ENCODE measurements around the gene FADS1.

FADS1 gene

DNA sequence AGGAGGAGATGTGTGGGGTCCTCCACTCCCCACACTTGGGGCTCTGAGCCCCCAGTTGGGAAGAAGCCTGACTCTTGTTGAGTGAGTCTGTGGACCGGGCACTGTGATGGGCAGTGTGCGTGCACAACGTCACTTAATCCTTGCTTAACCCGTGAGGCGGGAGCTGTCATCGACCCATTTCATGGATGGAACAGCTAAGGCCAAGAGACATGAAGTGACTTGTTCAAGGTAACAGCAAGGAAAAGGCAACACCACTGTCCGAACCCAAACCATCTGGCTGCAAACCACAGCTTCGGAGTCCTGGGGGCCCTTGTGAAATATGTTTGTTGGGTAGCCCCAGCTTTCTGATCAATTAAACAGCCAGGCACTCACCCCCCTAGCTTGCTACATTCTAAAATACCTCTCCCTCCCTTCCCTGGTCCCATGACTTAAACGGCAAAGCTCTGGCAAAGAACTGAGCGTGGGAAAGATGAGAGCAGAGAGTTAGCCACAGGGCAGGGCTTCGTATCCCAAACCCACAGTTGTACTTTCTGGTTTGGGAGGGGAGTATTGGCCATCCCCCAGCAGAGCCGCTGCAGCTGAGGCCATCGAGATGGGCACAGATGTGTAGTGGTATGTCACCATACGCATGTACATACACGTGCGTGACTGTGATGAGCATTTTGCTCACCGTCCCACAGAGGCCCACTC lies 37.5 kb upstream of the FADS1 start:
- H3K9ac ChIP-seq (ENCODE audit: low read length), result no peak overlapping the region
- H3K4me1 ChIP-seq (ENCODE audit: control insufficient read depth, insufficient read depth, low read length), result no peaks in the 10 kb centered on the region
- H3K27ac ChIP-seq (ENCODE audit: low read depth, low read length), result no peak overlapping the region
- H3K9me3 ChIP-seq (ENCODE audit: control insufficient read depth, insufficient read depth, low read depth, low read length), result no peaks in the 10 kb centered on the region
- H3K4me3 ChIP-seq (ENCODE audit: low read depth, low read length), result no peak overlapping the region
- H3K27me3 ChIP-seq (ENCODE audit: control insufficient read depth, insufficient read depth, low read length), result no peaks in the 10 kb centered on the region
- peaks cover 90% of the 10 kb centered on the region for H3K36me3 ChIP-seq (ENCODE audit: control insufficient read depth, insufficient read depth, low read length)

DNA sequence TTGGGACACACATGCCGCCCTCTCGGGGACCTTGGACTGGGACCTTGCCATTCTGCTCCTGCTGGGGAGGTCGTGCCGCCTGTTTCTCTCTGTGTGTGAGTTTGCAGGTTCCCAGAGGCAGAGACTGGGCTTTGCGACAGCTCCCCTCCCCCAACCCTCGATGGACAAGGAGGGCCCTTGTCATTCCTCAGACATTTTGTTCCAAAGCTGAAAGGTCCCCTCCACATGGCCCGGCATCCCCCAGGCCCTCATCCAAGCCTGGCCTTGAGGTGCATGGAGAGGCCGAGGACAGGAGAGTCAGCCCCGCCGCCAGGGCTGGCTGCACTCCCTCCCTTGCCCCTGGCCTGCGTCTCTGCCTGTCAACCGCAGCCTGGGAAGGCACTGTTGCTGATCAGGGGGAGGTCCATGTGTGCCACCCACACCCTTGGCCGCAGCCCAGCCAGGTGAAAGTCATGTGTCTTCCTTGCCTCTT lies 36.9 kb upstream of the FADS1 start:
- H3K27ac ChIP-seq (ENCODE audit: low read depth, low read length), result no peak overlapping the region
- H3K4me1 ChIP-seq (ENCODE audit: control insufficient read depth, insufficient read depth, low read length), result no peaks in the 10 kb centered on the region
- H3K27me3 ChIP-seq (ENCODE audit: control insufficient read depth, insufficient read depth, low read length), result no peaks in the 10 kb centered on the region
- no peaks in the 10 kb centered on the region for H3K9me3 ChIP-seq (ENCODE audit: control insufficient read depth, insufficient read depth, low read depth, low read length)
- no peak overlapping the region for H3K9ac ChIP-seq (ENCODE audit: low read length)
- H3K4me3 ChIP-seq (ENCODE audit: low read depth, low read length), result no peak overlapping the region
- peaks cover 90% of the 10 kb centered on the region for H3K36me3 ChIP-seq (ENCODE audit: control insufficient read depth, insufficient read depth, low read length)

DNA sequence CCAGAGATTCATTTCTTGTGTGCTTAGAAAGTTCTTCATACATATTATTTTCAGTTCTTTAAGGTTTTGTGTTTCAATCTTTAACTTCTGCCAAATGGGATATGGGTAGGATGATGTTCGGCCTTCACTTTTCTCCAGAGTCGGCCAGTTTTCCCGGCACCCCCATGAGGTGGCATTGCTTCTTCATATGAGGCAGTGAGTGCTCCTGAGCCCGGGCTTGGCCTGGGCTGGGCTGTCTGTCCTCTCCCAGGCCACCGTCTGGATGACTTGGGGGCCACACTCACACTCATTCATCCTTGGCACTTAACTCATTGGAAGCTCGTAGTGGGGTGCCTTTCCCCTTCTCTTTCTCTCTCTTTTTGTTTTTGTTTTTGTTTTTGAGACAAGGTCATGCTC lies 35.1 kb upstream of the FADS1 start:
- Histone ChIP-seq H3K36me3 (ENCODE audit: control insufficient read depth, insufficient read depth, low read length) (peaks cover 95% of the 10 kb centered on the region), H3K27ac (ENCODE audit: low read depth, low read length) (no peak overlapping the region), H3K27me3 (ENCODE audit: control insufficient read depth, insufficient read depth, low read length) (no peaks in the 10 kb centered on the region), H3K9ac (ENCODE audit: low read length) (no peak overlapping the region), H3K4me3 (ENCODE audit: low read depth, low read length) (no peak overlapping the region), H3K9me3 (ENCODE audit: control insufficient read depth, insufficient read depth, low read depth, low read length) (no peaks in the 10 kb centered on the region), H3K4me1 (ENCODE audit: control insufficient read depth, insufficient read depth, low read length) (no peaks in the 10 kb centered on the region)

DNA sequence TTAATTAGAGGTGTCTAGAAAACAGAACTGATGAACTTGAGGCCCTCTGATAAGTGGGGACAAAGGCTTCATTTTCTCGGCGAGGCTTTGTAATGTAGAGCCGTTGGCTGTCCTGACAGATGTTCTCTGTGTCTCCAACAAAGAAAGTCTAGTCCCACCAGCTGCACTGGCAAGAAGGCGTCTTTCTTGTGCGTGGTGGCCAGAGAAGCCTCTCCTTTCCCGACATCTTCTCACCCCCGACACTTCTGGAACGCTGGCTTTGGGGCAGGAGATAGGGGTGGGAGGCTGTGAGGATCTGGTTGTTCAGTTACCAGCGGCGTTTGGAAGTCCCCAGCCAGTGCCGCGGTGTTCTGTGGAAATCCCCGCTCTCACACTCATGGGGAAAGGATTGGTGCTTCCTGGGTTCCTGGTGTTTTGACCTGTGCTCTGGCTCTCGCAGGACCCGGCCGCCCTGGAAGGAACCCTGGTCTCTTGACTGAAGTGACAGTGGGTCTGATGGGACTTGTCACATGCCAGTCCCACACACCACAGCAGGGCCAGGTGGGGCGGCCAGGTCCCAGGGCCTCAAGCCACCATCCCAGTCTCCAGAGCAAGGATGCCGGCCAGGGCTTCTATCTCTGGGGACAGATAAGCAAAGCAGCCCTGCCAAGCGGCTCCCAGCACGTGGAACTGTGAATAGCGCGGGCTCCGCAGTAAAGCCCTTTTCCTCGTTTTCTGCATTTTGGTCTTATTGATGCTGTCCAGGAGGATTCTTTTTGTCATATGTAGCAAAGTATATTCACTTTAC lies 34.5 kb upstream of the FADS1 start:
- no peak overlapping the region for H3K4me3 ChIP-seq (ENCODE audit: low read depth, low read length)
- H3K27ac ChIP-seq (ENCODE audit: low read depth, low read length), result no peak overlapping the region
- H3K9me3 ChIP-seq (ENCODE audit: control insufficient read depth, insufficient read depth, low read depth, low read length), result no peaks in the 10 kb centered on the region
- H3K36me3 ChIP-seq (ENCODE audit: control insufficient read depth, insufficient read depth, low read length), result peaks cover 94% of the 10 kb centered on the region
- no peak overlapping the region for H3K9ac ChIP-seq (ENCODE audit: low read length)
- no peaks in the 10 kb centered on the region for H3K27me3 ChIP-seq (ENCODE audit: control insufficient read depth, insufficient read depth, low read length)
- no peaks in the 10 kb centered on the region for H3K4me1 ChIP-seq (ENCODE audit: control insufficient read depth, insufficient read depth, low read length)

DNA sequence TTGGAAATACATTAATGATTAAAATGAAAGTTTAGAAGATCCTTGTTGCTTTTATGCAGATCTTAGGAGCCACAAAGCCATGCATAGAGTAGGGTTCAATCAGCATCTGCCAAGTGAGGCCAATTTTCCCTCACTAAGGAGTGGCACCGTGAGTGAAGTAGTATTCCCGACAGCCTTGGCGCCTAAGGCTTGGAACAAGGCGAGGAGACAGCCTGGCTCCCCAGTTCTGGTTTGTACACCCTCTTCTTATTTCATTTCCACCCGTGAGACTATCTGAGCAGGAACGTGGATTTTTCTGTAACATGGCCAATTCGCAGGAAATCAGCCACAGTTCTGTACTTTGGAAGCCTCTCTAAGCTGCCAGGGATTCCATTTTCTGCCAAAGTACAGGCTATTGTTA lies 33.9 kb upstream of the FADS1 start:
- no peaks in the 10 kb centered on the region for H3K4me1 ChIP-seq (ENCODE audit: control insufficient read depth, insufficient read depth, low read length)
- no peak overlapping the region for H3K4me3 ChIP-seq (ENCODE audit: low read depth, low read length)
- peaks cover 94% of the 10 kb centered on the region for H3K36me3 ChIP-seq (ENCODE audit: control insufficient read depth, insufficient read depth, low read length)
- H3K9ac ChIP-seq (ENCODE audit: low read length), result no peak overlapping the region
- H3K9me3 ChIP-seq (ENCODE audit: control insufficient read depth, insufficient read depth, low read depth, low read length), result no peaks in the 10 kb centered on the region
- no peaks in the 10 kb centered on the region for H3K27me3 ChIP-seq (ENCODE audit: control insufficient read depth, insufficient read depth, low read length)
- no peak overlapping the region for H3K27ac ChIP-seq (ENCODE audit: low read depth, low read length)

DNA sequence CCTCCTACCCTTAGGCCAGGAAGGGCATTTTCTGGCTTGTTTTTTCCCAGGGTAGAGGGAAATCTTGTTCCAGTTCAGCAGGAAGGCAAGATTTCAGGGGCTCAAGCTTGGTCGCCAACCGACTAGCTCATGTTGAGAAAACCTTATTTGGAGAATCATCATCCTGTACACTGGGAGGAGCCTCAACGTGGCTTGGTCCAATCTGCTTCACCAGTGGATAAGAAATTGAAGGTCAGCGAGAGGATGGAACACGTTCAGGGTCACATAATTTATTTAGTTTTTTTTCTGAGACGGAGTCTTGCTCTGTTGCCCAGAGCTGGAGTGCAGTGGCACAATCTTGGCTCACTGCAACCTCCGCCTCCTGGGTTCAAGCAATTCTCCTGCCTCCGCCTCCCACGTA lies 31.8 kb upstream of the FADS1 start:
- Histone ChIP-seq H3K9me3 (ENCODE audit: control insufficient read depth, insufficient read depth, low read depth, low read length) (no peaks in the 10 kb centered on the region), H3K4me1 (ENCODE audit: control insufficient read depth, insufficient read depth, low read length) (no peaks in the 10 kb centered on the region), H3K36me3 (ENCODE audit: control insufficient read depth, insufficient read depth, low read length) (peaks cover 88% of the 10 kb centered on the region), H3K4me3 (ENCODE audit: low read depth, low read length) (no peak overlapping the region), H3K9ac (ENCODE audit: low read length) (no peak overlapping the region), H3K27me3 (ENCODE audit: control insufficient read depth, insufficient read depth, low read length) (no peaks in the 10 kb centered on the region), H3K27ac (ENCODE audit: low read depth, low read length) (no peak overlapping the region)

DNA sequence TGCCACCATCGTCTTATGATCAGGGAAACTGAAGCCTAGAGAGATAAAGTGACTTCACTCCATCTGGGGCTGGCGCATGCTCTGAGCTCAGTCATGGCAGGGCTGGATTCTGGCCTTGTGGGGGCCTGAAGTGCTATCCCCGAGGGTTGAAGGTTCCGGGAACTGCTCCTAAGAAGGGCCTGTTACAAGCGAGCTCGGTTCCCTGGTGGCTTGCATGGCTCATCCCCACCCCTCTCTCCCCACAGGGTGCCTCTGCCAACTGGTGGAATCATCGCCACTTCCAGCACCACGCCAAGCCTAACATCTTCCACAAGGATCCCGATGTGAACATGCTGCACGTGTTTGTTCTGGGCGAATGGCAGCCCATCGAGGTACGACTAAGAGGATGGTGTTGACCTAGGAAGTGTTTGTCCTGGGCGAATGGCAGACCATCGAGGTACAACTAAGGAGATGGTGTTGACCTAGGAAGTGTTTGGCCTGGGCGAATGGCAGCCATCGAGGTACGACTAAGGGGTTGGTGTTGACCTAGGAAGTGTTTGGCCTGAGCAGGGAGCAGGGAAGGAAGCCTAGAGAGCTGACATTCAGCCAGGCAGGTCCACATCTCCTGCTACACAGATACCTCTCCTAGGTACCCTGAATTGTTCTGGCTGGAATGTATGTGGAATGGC lies 31.2 kb upstream of the FADS1 start:
- Histone ChIP-seq H3K27ac (ENCODE audit: low read depth, low read length) (no peak overlapping the region), H3K4me3 (ENCODE audit: low read depth, low read length) (no peak overlapping the region), H3K9me3 (ENCODE audit: control insufficient read depth, insufficient read depth, low read depth, low read length) (no peaks in the 10 kb centered on the region), H3K4me1 (ENCODE audit: control insufficient read depth, insufficient read depth, low read length) (no peaks in the 10 kb centered on the region), H3K36me3 (ENCODE audit: control insufficient read depth, insufficient read depth, low read length) (peaks cover 89% of the 10 kb centered on the region), H3K27me3 (ENCODE audit: control insufficient read depth, insufficient read depth, low read length) (no peaks in the 10 kb centered on the region), H3K9ac (ENCODE audit: low read length) (no peak overlapping the region)

DNA sequence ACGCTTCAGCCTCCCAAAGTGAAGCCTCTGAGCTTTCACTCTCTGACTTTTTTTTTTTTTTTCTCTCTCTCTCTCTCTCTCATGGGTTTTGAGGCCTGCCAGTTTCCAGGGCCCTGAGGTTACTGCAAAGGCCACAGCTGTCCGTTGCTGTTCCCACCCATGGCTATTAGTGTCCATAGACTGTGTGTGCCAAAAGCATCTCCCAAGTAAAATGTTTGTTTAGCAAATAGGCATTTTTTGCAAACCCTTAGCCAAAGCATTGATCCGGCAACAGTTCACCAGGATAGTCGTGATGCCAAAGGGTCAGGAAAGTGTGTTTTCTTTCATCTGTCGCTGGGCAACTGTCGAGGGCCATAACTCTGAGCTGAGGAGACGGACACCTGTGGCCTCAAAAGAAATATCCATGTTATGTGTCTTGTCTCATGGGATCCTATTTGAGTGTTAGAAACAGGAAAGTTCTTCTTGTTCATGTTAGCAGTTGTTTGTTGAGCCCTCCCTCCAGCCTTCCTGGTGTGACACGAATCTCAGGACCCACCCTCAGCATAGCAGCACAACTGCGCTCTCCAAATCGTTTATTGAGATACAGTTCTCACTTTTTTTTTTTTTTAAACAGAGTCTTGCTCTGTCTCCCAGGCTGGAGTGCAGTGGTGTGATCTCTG lies 29.7 kb upstream of the FADS1 start:
- H3K27ac ChIP-seq (ENCODE audit: low read depth, low read length), result no peak overlapping the region
- no peak overlapping the region for H3K9ac ChIP-seq (ENCODE audit: low read length)
- peaks cover 91% of the 10 kb centered on the region for H3K36me3 ChIP-seq (ENCODE audit: control insufficient read depth, insufficient read depth, low read length)
- no peaks in the 10 kb centered on the region for H3K9me3 ChIP-seq (ENCODE audit: control insufficient read depth, insufficient read depth, low read depth, low read length)
- no peak overlapping the region for H3K4me3 ChIP-seq (ENCODE audit: low read depth, low read length)
- H3K27me3 ChIP-seq (ENCODE audit: control insufficient read depth, insufficient read depth, low read length), result no peaks in the 10 kb centered on the region
- no peaks in the 10 kb centered on the region for H3K4me1 ChIP-seq (ENCODE audit: control insufficient read depth, insufficient read depth, low read length)

DNA sequence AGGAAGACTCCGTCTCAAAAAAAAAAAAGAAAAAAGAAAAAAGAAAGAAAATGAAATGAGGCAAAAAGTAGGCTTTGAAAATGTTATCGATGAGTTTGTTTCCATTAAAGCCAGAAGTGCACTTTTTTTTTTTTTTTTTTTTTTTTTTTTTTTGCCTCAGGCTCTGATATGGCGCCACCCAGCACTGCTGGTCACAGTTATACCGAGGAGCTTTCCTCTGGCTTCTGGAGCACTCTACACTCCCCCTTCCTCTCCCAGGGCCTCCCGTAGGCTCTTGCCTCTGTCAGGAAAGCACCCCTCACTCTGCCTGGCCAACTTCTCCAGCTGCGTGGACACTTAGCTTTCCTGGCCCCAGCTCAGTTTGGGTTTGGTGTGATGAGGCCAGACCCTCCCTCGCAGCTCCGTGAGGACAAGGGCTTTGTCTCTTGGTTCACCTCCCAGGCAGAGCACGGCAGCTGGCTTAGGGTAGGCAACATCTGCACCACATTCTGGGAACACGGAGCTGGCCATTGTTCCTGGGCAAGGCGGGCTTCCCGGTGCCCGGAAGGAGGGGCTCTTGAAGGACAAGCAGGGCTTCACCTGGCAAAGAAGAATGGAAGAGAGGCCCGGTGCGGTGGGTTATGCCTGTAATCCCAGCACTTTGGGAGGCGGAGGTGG lies 28.2 kb upstream of the FADS1 start:
- H3K9me3 ChIP-seq (ENCODE audit: control insufficient read depth, insufficient read depth, low read depth, low read length), result no peaks in the 10 kb centered on the region
- no peaks in the 10 kb centered on the region for H3K27me3 ChIP-seq (ENCODE audit: control insufficient read depth, insufficient read depth, low read length)
- no peaks in the 10 kb centered on the region for H3K4me1 ChIP-seq (ENCODE audit: control insufficient read depth, insufficient read depth, low read length)
- no peak overlapping the region for H3K9ac ChIP-seq (ENCODE audit: low read length)
- peaks cover 91% of the 10 kb centered on the region for H3K36me3 ChIP-seq (ENCODE audit: control insufficient read depth, insufficient read depth, low read length)
- H3K27ac ChIP-seq (ENCODE audit: low read depth, low read length), result 0 out of 2 replicates have a peak overlapping the region, but pooled peaks have one; percentile 45
- no peak overlapping the region for H3K4me3 ChIP-seq (ENCODE audit: low read depth, low read length)

DNA sequence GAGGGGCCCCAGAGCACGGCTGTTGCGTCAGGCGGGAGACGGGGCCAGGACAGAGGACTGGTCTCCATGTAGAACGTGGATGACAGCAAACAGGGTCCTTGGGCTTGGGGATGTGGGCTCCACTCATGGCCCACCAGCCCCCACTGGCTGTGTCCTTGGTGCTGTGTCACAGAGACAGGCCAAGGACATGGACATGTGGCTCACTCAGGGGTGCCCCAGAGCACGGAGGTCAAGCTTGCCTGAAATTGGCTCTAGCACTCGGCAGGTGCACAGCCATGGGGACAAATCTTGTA lies 25.7 kb upstream of the FADS1 start:
- Histone ChIP-seq H3K9ac (ENCODE audit: low read length) (no peak overlapping the region), H3K36me3 (ENCODE audit: control insufficient read depth, insufficient read depth, low read length) (peaks cover 89% of the 10 kb centered on the region)

More for the DNA sequence above, 25.7 kb upstream of the FADS1 start:
- Histone ChIP-seq H3K27me3 (ENCODE audit: control insufficient read depth, insufficient read depth, low read length) (no peaks in the 10 kb centered on the region), H3K9me3 (ENCODE audit: control insufficient read depth, insufficient read depth, low read depth, low read length) (no peaks in the 10 kb centered on the region), H3K4me3 (ENCODE audit: low read depth, low read length) (no peak overlapping the region), H3K27ac (ENCODE audit: low read depth, low read length) (no peak overlapping the region), H3K4me1 (ENCODE audit: control insufficient read depth, insufficient read depth, low read length) (no peaks in the 10 kb centered on the region)
